HG03571 (cell line): ENCODE data around the gene SOX12.
"Not testable (repeated sequence)": the region's sequence is repeated elsewhere in the genome, so short reads cannot be mapped to it uniquely, and the experiment has no call there.

ENCODE experiments used
- ATAC-seq: cut with Tn5 transposase; IDR thresholded peaks from one replicate; pipeline ENCODE4 v1.9.1; 2021; ENCODE audit not compliant: unreplicated experiment

The SOX12 gene

DNA sequence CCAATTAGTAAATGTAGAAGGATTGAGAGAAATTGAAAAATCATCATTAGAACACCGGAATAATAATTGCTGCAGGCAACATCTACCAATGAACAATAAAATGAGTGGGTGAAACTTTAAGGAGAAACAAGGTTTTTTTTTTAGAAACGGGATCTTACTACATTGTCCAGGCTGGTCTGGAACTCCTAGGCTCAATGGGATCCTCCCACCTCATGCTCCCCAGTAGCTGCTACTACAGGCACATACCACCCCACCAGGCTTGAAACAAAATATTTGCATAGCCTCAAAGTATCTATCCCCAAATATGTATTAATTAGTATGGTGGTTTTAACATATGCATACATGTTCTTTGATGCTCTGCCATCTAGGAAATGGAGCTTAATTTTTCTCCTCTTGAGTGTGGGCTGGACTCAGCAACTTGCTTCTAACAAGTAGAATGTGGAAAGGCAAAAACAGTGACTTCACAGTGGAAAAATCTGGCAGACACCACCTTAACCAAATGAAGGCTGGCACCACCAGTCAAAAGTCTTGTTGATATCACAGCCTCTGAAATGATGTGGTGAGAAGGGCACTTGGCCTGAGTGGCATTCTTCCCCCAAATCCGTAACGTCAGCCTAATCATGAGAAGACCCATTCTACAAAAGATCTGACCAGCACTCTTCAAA is 33.7 kb downstream of the SOX12 start:
- no peak for ATAC-seq

DNA sequence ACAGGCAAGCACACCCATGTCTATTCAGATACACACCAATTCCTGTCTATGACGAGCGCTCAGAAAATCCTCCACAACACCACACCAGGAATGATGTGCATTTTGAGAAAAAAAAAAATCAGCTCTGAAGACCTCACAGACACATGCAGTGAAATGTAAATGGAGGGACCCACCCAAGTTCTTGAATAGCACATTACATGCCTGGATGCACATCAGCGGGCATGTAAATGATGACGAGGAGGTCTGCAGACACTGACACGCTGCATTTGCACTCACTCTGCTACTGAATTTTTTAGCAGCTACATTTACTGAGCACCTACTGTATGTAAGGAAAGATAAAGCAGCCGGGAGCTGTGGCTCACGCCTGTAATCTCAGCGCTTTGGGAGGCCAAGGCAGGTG is 36.2 kb downstream of the SOX12 start:
- ATAC-seq: no peak

DNA sequence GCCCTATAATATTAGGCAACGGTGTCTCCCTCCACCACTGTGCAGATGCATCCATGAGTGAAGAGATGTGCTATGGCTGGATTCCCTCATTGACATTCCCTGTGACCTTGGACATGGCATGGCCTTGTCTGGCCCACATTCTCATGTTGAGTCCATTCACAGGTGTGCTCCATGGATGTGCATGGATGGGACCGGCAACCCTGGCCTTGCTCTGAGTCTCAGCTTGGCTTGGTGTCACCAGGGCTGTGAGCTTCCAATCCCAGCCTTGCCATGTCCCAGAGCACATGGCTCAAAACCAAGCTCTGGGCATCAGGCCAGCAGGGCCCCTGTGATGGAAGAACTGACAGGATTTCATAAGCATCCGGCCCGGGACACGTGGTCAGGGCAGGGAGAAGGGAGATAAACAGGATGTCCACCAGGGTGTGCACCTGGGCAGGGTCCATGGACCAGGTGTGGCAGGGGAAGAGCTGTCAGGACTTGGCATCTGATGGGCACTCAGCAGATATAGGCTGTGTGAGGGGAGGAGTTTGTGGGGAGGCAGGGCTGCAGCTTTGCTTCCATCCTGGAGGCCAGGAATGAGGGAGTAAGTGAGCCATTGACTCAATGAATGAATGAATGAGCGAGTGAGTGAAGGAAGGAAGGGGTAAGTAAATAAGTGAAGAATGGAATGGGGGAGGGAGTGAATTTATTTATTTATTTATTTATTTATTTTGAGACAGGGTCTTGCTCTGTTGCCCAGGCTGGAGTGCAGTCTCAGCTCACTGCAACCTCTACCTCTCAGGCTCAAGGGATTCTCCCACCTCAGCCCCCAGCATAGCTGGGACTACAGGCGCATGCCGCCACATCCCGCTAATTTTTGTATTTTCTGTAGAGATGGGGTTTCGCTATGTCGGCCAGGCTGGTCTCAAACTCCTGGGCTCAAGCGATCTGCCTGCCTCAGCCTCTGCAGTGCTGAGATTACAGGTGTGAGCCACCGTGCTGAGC is 37.2 kb downstream of the SOX12 start:
- ATAC-seq: no peak

DNA sequence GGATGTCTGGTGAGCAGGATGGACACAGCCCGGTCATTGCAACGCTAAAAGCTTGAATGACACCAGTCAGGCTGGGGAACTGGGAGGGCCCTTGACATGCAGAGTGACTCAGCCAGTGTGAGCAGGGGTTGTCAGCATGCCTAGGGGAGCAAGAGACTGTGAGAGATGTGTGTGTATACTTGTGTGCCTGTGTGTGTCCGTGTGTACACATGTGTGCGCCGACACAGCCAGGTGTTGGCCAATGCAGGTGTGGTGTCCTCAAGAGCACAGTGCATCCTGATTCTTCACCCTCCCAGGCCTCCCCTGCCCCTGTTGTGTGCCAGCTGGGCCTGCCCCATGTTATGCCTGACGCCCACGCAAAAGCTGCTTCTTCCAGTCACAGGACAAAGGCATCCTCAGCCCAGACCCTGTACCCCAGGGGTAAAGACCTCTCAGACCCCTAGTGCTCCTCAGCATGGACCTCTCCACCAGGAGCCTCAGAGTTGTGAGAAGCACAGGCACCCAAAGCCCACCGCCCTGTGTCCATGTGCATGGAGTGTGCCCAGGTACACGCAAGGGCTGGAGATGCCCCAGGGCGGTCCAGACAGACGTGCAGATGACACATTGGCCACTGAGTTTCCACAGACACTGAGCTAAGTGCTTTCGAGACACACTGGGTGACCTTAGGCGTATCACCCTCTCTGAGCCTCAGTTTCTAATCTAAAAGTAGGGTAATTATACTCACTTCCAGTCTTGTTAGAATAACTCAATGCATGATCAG is 38.1 kb downstream of the SOX12 start:
- no peak for ATAC-seq

DNA sequence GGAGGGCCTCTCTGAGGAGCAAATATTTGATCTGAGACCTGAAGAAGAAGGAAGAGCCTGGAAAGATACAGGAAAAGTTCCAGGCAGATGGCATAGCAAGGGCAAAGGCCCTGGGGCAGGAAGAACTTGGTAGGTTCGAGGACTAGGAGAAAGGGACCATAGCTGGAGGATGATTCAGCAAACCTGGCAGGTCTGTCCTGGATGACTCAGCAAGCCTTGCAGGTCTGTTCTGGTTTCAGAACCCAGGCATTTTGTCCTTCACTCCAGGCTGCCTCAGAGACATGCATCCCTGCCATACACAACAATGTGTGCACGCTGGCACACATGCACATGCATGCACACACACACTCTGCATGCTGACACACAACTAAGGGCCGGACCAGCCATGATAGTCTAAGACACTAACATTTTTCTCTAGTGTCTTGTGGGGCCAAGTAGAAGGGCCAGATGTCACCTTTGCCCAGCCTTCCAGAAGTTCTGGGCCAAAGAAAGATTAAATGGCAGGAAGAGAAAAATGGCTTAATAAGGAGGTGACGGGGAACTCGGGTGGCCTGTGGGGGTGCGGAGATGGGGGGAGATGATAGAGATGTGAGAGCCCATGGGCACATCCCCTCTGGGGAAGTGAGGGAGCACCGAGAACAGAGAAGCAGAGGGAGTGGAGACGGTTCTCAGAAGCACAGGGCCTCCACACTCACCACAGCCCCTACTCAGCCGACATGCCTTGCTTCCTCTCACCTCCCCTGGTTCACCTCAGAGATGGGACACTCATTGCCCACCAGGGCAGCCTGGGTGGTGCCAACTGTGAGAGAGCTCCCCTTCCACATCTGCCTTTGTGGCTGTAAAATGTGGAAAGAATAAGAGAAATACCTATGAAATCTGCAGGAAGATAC is 39.8 kb downstream of the SOX12 start:
- no peak for ATAC-seq

DNA sequence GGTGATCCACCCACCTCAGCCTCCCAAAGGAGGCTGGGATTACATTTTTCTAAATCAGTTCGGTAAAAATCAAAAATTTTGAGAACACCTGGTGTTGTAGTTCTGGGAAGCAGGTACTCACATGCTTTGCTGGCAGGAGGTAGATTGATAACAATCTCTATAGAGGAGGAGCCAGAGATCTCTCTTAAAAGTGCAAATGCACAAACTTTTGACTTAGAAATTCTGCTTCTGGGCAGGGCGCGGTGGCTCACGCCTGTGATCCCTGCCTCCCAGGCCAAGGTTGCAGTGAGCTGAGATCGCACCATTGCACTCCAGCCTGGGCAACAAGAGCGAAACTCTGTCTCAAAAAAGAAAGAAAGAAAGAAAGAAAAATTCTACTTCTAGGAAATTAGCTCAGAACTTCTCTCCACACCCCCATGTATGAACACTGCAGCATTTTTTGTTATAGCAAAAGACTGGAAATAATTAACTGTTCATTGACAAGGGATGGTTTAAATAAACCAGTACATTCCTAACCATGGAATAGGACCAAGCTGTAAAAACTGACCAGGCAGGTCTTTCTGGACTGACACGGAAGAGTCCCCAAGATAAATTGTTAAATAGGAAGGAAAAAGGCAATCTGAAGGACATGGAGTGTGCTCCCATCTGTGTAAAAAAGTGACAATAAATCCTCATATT is 40.8 kb downstream of the SOX12 start:
- ATAC-seq: no peak

DNA sequence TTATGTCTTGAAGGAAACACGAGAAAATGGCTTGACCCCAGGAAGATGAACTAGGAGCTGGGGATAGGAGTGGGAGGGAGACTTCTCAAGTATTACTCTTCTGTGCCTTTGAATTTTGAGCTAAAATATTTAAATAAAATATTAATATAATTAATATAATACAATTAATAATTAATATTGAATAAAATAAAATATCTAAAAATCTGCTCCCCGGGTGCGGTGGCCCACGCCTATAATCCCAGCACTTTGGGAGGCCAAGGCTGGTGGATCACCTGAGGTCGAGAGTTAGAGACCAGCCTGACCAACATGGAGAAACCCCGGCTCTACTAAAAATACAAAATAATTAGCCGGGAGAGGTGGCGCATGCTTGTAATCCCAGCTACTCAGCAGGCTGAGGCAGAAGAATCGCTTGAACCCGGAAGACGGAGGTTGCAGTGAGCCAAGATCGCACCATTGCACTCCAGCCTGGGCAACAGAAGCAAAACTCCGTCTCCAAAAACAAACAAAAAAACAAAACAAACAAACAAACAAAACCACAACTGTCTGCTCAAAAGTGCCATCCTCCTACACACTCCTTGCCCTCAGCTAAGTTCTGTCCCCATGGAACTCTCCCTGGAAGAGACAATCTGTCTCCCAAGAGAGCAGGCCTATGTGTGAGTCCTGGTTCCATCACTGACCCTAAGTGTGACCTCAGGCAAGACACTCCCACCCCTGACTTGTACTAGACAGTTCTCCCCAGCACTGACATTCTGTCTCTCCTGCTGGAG is 41.5 kb downstream of the SOX12 start:
- ATAC-seq: no peak

DNA sequence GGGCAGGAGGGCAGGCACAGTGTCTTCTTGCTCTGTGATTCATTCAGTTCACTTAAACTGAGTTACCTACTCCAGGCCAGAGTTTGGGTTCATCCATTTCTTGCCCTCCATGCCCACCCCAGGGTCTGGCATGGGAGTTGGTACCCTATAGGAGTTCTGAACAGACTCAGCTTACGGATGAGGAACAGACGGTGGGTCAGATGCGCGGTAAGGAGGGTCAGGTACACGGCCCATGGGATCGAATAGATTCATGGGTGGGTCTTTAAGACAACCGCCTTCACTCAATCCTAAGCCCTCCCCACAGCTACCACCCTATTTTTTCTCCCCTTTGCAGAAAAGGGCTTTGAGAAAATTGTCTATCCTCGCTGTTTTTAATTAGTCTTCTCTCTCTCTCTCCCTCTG is 42.1 kb downstream of the SOX12 start:
- ATAC-seq: no peak

DNA sequence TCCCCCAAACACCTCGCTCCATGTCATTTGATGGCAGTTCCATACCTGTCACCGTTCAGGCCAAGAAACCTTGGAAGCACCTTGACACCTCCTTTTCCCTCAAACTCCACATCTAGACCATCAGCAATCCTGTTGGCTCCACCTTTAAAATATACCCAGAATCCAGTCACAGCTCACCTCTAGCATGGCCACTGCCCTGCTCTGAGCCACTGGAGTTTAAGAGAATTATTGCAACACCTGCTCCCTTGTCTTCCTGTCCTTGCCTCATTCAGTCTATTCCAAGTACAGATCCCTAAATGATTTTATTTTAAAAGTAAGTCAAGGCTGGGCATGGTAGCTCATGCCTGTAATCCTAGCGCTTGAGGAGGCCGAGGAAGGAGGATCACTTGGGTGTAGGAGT is 43.6 kb downstream of the SOX12 start:
- ATAC-seq: no peak

DNA sequence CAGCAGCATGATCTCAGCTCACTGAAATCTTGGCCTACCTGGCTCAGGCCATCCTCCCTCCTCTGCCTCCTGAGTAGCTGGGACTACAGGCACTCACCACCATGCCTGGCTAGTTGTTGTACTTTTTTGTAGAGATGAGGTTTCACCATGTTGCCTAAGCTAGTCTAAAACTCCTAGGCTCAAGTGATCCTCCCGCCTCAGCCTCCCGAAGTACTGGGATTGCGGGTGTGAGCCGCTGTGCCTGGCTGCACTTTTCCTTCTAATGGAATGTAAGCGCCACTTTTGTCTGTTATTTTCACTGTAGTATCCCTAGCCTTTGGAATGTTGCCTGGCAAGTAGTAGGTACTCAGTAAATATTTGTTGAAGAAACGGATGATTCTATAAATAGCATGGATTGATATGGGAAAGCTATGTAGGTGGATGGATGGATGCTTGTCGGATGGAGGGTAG is 44.8 kb downstream of the SOX12 start:
- ATAC-seq: no peak

DNA sequence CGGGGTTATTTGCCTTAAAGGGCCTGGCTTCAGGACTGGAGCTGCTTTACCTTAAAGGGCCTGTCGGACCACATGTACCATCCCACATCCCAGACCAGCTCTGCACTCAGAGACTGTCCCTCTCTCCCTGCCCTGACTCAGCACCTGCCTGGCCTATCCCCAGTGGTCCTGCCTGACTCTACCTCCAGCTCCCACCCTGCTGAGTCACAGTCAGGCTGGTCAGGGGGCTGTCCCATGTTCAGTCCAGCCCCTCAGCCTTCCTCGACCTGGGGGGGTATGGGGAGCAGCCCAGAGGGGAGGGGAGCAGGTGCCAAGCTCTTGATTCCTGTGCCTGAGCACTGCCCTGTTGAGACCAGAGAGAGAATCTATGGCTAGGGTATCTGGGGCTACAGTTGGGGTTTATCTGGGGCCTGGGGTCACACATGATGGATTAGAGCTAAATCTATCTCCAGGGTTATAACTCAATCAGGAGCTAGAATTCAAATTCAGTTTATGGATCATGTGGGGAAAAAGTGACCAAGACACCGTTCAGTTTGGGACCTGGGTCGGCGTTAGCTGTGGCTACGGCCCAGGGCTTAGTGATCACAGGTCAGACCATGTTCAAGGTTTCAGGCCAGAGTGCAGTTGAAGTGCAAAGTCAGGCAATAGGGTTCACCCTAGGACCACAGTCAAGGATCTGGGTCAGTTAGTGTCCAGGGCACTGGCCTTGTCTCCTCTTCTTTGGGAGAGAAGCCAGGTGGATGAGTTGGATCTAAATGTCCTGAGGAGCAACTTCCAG is 45.8 kb downstream of the SOX12 start:
- ATAC-seq: no peak

DNA sequence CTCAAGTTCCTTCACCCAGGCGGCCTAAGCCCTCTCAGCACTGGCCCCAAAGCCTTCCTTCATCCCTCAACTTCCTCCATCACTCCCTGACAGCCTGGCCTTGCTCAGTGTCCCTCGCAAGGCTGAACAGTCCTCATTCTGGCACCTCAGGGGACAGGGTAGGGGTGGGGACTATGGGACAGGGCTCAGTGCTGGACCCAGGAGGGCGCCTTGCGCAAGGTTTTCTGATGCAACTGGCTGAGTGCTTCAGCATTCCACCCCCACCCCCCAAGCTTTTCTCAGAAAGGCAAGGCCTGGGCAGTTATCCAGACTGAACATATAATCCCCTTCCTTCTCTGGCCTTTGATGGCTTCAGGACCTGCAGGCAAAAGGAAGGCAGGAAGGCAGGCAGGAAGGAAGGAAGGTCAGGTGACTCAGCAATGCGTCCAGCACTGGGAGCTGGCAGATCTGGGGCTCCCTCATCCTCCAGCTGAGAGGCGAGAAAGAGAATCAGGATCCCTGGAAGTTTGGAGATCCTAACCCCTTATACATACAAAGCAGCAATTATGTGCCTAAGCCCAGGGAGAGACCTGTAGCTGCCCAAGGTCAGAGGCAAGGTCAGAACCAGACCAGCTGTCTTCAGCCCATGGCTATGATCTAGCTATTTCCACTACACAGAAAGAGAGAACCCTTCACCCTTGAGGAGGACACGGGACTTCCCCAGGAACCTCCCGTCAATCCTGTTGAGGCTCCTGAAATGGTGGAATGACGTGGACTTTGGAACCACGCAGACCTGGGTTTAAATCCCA is 46.6 kb downstream of the SOX12 start:
- ATAC-seq: no peak

DNA sequence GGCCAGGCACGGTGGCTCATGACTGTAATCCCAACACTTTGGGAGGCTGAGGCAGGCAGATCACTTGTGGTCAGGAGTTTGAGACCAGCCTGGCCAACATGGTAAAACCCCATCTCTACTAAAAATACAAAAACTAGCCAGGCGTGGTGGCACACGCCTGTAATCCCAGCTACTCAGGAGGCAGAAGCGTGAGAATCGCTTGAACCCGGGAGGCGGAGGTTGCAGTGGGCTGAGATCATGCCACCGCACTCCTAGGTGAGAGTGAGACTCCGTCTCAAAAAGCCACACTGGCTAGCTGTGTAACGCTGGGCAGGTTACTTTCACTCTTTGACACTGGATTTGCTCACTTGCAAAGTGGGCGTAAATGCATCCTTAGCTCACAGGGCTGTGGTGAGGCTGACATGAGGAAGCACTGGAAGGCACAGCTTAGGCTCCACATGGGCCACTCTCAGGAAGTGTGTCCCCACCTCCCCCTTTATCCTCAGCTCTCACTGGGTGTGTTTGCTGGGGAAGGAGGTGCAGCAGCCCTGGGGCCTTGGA is 47.3 kb downstream of the SOX12 start:
- ATAC-seq: not testable (repeated sequence)

DNA sequence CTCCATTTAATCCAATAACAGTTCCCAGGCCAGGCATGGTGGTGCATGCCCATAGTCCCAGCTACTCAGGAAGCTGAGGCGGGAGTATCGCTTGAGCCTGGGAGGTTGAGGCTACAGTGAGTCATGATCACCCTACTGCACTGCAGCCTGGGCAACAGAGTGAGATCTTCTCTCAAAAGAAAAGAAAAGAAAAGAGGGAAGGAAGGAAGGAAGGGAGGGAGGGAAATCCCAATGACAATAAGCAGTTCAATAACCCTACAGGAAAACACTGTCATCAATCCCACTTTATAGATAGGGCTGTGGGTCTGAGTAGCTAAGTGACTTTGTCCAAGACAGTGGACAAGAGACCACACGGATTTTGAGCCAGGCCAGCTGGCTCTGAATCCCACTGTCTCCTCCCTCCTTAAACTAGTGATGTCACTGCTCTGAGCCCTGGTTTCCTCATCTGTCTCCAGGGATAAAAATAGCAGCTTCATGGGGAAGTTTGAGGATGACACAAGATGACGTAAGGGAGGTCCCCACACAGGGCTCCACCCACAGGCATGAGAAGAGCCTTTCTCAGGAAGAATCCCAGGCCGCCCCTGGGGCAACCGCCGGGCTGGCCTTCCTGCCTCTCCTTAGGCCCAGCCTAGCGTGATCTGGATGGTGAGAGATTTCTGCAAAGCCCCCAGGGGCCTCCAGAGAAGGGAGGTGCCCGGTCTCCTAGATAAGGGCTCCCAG is 48.0 kb downstream of the SOX12 start:
- ATAC-seq: no peak

DNA sequence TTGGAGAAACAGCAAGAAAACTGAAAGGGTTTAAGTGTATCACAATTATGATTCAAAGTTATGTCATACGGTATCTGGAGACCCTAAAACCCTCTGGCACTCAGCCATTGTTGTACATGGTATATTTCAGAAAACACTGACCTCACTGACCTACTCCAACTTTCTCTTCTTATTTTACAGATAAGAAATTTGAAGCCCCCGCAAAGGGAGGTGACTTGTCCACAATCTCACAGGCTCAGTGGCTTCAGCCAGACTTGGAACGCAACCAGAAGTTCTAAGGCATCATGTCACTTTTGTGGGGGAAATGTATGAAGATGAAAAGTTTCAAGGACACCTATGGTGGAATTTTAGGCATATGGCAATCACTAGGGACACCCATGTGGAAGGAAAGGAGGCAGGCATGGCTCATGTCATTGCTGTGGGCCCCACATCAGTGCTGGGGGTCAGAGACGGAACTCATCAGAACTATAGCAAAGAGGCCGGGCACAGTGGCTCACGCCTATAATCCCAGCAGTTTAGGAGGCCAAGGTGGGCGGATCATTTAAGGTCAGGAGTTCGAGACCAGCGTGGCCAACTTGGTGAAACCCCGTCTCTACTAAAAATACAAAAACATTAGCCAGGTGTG is 50.0 kb downstream of the SOX12 start:
- ATAC-seq: no peak

DNA sequence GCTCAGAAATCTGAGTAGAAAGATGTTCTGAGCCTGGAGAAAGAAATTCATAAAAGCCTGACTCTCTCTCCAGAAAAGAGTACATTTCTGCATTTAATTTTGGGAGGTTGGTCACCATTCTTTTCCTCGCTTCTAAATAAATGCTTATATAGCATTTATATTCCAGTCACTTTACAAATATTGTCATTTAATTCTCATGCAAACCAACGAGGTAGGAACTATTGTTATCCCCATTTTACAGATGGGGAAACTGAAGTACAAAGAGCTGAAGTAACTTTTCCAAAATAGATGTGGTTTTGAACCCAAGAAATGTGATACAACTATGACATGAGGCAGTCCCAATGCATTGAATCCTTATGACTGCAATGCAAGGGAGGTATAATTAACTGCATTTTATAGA is 50.7 kb downstream of the SOX12 start:
- no peak for ATAC-seq
